GM21576 (cell line): ENCODE results near the gene DGUOK.
A peak's percentile ranks its signal among the peaks of the same experiment; 100 is the strongest.

Experiments used
- ATAC-seq: cut with Tn5 transposase; IDR thresholded peaks from one replicate; pipeline ENCODE4 v1.9.1; 2021; ENCODE audit warnings: mild to moderate bottlenecking, moderate library complexity; ENCODE audit not compliant: unreplicated experiment

The DGUOK gene

GRCh38 chr2:73946215-73946614 is 19.5 kb downstream of the DGUOK start:
- ATAC-seq: no peak

DNA sequence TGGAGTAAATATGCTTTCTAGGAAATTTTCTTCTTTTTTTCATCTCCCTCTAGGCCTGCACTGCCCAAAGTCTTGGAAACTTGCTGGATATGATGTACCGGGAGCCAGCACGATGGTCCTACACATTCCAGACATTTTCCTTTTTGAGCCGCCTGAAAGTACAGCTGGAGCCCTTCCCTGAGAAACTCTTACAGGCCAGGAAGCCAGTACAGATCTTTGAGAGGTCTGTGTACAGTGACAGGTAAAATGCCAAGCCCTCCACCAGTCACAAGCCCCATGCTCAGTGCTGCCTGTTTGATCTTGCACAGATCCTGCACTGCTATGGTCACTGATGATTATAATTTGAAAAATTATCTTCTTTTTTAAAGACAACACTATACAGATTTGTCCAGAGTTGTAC is 20.0 kb downstream of the DGUOK start:
- ATAC-seq: no peak

DNA sequence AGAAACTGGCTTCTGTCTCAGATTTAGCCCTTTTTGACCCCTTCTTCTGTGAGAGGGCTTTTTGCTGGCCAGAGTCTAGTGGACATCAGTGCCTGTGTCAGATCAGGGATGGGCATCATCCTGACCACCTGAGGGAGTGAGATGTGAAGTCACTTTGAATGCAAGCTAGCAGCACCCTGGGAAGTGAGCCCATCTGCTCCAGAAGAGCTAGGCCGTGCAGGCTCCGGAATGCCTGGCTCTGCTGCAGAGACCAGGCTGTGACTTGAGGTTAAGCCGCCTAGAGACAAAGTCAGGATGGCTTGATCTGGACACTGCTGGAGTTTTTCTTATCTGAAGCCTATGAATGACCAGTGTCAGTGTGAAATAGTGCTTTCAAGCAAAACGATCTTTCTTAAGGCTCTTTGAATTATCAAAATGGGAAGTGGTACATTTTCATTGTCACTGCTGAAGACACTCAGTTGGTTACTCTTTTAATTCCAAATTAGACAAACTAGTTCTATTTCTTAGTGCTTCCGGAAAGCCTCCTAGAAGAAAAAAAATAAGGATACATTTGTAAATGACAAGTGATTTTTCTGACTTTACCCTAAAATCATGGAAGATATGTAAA is 20.8 kb downstream of the DGUOK start:
- ATAC-seq: no peak

DNA sequence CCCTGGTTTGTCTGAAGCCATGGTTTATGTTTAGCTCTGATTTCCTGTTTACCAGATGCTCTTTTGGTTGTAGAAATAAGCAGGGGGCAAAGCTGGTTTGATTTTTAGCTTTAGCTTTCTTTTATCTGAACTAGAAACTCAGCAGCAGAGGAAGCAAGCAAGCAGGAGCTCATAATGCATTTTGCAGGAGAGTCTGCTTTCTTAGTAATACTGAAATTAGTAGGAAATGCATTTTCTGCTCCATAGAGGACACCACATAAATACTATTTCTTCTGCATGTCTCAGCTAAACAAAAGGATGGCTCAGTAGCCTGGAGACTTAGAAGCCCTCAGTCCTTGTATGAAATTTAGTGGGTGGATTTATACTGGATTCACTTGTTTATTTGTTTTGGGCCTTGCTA is 23.1 kb downstream of the DGUOK start:
- ATAC-seq: no peak

DNA sequence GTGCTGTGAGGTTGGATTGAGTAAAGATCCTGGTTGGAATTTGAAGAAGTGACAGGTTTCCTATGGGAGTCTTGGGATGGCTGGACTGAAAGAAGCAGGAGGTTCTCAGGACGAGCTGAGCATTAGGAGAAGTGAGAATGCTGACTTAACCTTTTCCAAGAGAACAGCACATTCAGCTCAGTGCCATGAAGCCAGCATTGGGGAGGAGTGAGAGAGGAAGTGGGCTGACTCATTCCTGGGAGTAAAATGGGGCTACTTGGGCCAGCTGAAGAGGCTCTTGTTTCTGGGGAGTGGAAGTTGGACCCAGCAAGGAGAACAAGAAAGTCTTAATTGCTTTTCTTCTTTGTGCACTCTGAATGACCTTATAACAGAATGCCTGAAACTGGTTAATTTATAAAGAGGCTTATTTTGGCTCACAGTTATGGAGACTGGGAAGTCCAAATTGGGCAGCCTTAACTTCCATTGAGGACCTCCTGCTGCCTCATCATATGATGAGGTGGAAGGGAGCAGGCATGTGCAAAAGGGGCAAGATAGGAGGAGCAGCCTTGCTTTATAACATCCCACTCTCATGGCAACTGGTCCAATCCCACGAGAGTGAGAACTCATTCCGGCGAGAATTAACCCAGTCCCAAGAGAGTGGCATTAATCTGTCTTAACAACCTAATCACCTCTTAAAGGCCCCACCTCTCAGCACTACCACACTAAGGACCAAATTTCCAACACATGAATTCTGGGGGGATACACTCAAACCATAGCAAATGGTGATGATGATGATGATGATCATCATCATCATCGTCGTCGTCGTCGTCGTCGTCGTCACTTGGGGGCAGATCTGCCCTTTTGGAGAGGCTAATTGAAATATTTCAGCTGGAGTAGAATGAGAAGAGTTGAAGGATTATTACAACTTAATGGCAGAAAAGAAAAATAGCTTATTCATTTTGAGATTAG is 26.1 kb downstream of the DGUOK start:
- no peak for ATAC-seq

DNA sequence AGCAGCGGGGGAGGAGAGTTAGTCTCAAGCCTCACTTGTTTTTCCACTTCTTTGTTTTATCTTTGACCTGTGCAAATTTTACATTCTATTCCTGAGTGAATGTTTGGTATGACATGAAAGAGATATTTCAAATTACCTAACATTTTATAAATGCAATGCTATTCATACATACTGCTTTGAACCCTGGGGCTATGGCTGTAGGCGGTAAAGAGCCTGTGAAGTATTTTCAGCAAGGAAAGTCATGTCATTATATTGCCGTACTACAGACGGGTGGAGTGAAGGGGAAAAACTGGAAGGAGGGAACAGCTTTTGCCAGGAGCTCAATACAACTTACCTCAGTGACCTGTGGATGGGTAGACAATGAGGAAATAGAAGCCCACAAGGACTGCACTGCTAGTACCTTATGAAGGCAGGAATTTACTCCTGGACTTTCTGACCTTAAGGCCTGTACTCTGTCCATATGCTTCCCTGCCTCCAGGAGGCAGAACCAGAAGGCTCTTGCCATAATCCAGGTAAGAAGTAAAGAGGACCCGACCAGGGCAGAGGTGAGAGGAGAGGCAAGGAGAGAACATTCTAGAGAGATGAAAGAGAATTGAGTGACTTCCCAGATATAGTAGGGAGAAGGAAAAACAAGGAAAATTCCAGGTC is 29.7 kb downstream of the DGUOK start:
- no peak for ATAC-seq

DNA sequence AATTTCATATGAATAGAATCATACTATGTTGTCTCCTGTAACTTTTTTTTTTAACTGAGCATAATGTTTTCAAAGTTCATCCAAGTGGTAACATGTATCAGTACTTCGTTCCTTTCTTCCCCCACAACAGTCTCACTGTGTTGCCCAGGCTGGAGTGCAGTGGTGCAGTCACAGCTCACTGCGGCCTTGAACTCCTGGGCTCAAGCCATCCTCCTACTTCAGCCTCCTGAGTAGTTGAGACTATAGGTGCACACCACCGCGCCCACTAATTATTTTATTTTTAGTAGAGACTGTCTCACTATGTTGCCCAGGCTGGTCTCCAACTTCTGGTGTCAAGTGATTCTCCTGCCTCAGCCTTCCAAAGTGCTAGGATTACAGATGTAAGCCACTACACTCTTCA is 34.6 kb downstream of the DGUOK start:
- ATAC-seq: no peak

DNA sequence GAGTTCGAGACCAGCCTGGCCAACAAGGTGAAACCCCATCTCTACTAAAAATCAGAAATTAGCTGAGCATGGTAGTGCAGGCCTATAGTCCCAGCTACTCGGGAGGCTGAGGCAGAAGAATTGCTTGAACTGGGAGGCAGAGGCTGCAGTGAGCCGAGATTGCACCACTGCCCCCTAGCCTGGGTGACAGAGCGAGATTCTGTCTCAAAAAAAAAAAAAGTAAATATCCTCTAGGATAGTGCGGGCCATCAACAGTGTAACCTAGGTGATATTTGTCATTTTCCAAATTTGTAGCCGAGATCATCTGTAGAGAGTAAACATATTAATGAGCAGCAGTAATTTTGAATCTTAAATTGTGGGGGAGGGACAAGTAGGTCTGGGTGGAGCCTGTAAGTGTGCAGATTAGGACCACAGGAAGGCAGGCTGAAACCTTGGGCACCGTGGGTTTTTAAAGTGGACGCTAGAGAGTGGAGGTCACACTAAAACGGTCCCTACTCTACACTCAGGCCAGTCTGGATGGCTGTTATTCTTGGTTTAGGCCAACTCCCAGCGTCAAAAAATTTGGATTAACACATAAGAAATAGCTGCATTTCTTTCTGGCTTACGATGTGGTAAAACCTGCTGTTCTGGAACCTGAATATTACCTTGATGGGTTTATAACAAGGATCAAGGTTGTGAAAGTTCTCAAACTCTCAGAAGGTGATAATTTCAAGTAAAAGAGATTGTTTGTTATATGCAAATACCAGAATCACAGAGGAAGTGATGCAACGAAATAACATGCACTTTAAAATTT is 35.3 kb downstream of the DGUOK start:
- no peak for ATAC-seq

DNA sequence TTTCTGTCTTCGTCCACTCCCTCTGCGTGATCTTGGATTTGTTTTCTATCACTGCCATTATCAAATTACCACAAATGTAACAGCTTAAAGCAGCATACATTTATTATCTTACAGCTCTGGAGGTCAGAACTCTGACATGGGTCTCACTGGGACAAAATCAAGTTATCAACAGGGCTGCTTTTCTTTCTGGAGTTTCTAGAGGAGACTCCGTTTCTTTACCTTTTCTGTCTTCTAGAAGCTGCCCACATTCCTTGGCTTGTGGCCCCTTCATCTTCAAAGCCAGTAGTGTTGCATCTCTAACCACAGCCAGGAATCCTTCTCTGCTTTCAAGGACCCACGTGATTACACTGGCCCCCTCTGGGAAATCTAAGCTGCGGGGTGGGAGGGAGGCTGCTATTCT is 36.1 kb downstream of the DGUOK start:
- no peak for ATAC-seq

GRCh38 chr2:73963385-73964120 is 36.9 kb downstream of the DGUOK start:
- no peak for ATAC-seq

DNA sequence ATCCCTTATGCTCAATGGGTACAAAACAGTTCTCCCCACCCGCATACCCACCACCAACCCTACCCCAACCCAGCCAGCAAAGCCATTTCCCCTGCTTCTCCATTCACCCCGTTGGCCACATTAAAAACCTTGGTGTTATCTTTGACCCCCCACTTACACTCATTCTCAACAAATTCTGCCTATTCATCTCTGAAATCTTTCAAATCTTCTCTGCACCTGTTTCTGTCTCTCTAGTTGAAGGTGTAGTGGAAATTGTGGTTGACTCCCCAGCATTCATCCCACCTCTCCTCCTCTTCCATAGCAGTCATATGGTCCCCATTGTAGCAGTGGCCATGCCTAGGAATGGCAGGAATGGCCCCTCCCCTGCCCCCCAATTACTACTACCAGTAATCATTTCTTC is 37.5 kb downstream of the DGUOK start:
- no peak for ATAC-seq

DNA sequence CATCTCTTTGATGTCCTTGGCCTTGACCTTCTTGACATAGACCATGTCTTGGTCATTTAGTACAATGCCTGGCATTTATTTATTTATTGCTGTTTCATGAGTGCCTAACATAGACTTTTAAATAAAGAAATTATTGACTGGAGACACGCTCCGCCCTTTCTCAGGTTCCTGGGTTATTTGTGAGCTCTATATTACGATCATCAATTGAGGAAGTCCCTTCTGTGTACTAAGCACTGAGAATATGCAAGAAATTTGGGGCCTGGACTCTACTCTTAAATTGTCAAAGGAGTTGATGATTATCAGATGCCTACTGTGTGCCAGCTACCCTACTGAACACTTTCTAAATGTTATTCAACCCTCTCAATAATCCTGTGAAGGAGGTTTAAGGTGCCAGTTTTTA is 38.4 kb downstream of the DGUOK start:
- no peak for ATAC-seq

- ATAC-seq: no peak
Observed at GRCh38 chr2:73968357-73968937, 41.8 kb downstream of the DGUOK start.

- ATAC-seq: no peak
Observed at GRCh38 chr2:73969356-73969755, 42.7 kb downstream of the DGUOK start.

DNA sequence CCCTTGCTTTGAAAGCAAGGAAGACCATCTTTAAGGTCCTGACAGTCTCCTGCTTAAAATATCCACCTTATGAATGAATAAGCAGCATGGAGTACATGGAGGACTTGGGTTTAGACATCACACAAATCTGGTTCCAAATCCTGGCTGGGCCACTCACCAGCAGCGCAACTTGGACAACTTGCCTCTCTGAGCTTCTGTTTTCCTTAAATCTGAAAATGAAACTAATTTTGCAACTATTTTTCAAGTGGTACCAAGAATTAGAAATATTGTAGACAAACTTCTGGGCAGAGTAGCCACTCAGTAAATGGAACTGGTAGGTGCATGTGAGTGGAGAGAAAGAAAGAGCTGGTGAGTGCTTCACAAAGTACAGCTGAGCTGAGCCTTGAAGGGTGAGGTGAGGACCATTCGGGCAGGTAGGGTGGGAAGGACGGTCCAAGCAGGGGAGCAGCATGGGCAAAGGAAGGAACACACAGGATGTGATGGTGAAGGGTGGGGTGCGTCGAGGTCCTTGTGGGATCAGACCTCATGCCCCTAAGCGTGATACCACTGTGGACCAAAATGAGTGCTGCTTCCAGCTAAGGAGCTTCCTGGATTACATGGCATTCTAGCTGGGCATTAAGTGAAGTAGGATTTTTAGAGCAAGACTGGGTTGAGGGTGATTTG is 43.6 kb downstream of the DGUOK start:
- ATAC-seq: no peak

DNA sequence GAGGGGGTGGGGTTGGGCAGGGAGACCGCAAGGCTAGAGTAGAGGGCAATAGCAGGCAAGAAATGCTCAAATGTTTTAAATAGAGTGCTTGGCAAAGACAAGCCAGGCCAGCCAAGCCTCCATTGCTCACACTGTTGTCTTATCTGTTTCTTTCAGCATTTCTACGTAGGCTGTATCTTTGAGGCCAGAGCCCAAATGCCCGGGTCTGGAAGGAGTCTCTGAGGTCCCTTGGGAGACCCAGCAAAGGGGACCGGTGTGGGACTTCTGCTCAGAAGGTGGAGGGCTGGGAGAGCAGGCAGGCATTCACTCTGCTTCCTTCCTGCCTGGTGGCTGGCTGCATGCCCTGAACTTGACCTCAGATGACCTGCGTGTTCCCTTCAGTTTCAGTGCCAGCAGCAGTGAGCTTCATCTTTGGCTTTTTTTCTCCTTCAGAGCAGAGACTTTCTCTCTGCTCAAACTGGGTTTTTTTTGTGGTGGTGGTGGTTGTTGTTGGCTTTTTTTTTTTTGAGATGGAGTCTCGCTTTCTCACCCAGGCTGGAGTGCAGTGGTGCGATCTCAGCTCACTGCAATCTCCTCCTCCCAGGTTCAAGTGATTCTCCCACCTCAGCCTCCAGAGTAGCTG is 44.3 kb downstream of the DGUOK start:
- peak; percentile 74 for ATAC-seq

DNA sequence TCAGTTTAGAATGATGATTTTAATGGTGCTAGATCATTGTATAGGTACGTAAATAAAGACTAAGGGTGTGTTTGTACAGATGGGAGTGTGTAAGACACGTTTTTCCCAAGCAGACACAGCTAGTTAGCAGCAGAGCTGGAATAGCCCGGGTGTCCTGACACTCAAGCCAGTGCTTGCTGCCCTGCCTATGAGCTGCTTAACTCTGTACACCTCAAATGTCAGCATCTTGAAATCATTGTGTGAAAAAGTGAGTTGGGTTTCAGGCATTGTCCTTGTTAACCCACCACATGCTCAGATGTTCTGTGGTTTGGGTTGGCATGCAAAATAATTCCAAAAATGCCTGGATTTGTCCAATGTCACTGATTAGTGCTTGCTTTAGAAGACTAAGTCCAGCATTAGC is 45.0 kb downstream of the DGUOK start:
- no peak for ATAC-seq

GRCh38 chr2:73972846-73973245 is 46.2 kb downstream of the DGUOK start:
- ATAC-seq: no peak

- ATAC-seq: no peak
Observed at GRCh38 chr2:73975731-73976130, 49.1 kb downstream of the DGUOK start.
